Suprapubic skin (tissue), 4 donors: ENCODE measurements around the gene SPARCL1. TPM values are rescaled to one million over a fixed set of nuclear protein-coding genes. Genes with fewer than 3 reads are reported as not detected.
A peak's percentile ranks its signal among the peaks of the same experiment; 100 is the strongest.

Experiments used
- DNase-seq, 2 donors: peaks; one replicate each; pipeline ENCODE4 v3.0.0-alpha.2; 2019; ENCODE audit warnings: low spot score in 2 of 2
- H3K27ac ChIP-seq: fragments of 200-600 bp; sonication (generic); one replicate; pipeline ENCODE4 v1.5.1; 2019
- H3K27me3 ChIP-seq: fragments of 200-600 bp; sonication (generic); one replicate; pipeline ENCODE4 v1.5.1; 2019
- H3K36me3 ChIP-seq: fragments of 200-600 bp; sonication (generic); one replicate; pipeline ENCODE4 v1.5.1; 2019
- H3K4me1 ChIP-seq: fragments of 200-600 bp; sonication (generic); one replicate; pipeline ENCODE4 v1.5.1; 2019
- H3K4me3 ChIP-seq: fragments of 200-600 bp; sonication (generic); one replicate; pipeline ENCODE4 v1.5.1; 2019; ENCODE audit warnings: mild to moderate bottlenecking
- H3K9me3 ChIP-seq: fragments of 200-600 bp; sonication (generic); one replicate; pipeline ENCODE4 v1.5.1; 2019
- CTCF ChIP-seq, 2 donors: fragments of 200-600 bp in 1 of 2; fragments of 450-650 bp in 1 of 2; sonication (generic) in 1 of 2; IDR thresholded peaks; one replicate each; pipeline ENCODE4 v1.5.1; 2016 to 2019; ENCODE audit warnings: antibody characterized with exemption in 2 of 2, mild to moderate bottlenecking in 1 of 2, moderate library complexity in 1 of 2
- EP300 ChIP-seq: sonication (generic); formaldehyde crosslinking; IDR thresholded peaks from one replicate; pipeline ENCODE4 v1.6.1; 2017; ENCODE audit warnings: antibody characterized with exemption
- POLR2A ChIP-seq, 2 donors: fragments of 450-650 bp; IDR thresholded peaks; one replicate each; pipeline ENCODE4 v1.6.1; 2017; ENCODE audit warnings: antibody characterized with exemption in 2 of 2, mild to moderate bottlenecking in 2 of 2, moderate library complexity in 2 of 2
- POLR2AphosphoS5 ChIP-seq, 3 donors: sonication (generic); formaldehyde crosslinking; IDR thresholded peaks; one replicate each; pipeline ENCODE4 v1.6.1; 2017; ENCODE audit warnings: antibody characterized with exemption in 3 of 3
- WGBS: methylation state at CpG from one replicate; pipeline ENCODE4 v1.1.5; 2018; 5-methylcytosine and 5-hydroxymethylcytosine counted together
- total RNA-seq, 4 donors: library from RNA; depleted of rRNA; stranded (reverse); fragments of >200 nt; gene quantifications; one replicate each; pipeline ENCODE4 v1.1.0, GENCODE V29; 2016

Gene SPARCL1
- total RNA-seq, 4 donors from 2014 or later = 62.3 to 124 (median 84.0) TPM

- no peaks in the 10 kb centered on the region for H3K9me3 ChIP-seq
- TF ChIP-seq CTCF (IDR thresholded peaks at IDR 0.05) (no peak), POLR2A (IDR thresholded peaks at IDR 0.05) (no peak), EP300 (no peak), POLR2AphosphoS5 (IDR thresholded peaks at IDR 0.05) (no peak)
- WGBS = 52% methylated on average over 1 of the region's 1 CpG
- peaks cover 30% of the 10 kb centered on the region for H3K4me1 ChIP-seq
- H3K4me3 ChIP-seq = peak overlapping the region; percentile 1
- no peaks in the 10 kb centered on the region for H3K36me3 ChIP-seq
- H3K27ac ChIP-seq = peak overlapping the region; percentile 49
- H3K27me3 ChIP-seq = no peaks in the 10 kb centered on the region
- no peak for DNase-seq
Observed at GRCh38 chr4:87530229-87530628, 1.1 kb upstream of the SPARCL1 start.

GRCh38 chr4:87527431-87528220, 1.6 kb downstream of the SPARCL1 start:
- Histone ChIP-seq H3K27me3 (no peaks in the 10 kb centered on the region), H3K9me3 (no peaks in the 10 kb centered on the region), H3K36me3 (no peaks in the 10 kb centered on the region), H3K4me1 (peaks cover 49% of the 10 kb centered on the region), H3K4me3 (peak overlapping the region; percentile 43), H3K27ac (peak overlapping the region; percentile 49)
- DNase-seq = no peak
- TF ChIP-seq EP300 = no peak
- no peak for TF ChIP-seq POLR2AphosphoS5 (IDR thresholded peaks at IDR 0.05)
- no peak for TF ChIP-seq POLR2A (IDR thresholded peaks at IDR 0.05)
- no peak for TF ChIP-seq CTCF (IDR thresholded peaks at IDR 0.05)
- 31% methylated on average over 2 of the region's 2 CpGs for WGBS

GRCh38 chr4:87525636-87526295, 3.4 kb downstream of the SPARCL1 start:
- Histone ChIP-seq H3K27ac (peak overlapping the region; percentile 49), H3K36me3 (no peaks in the 10 kb centered on the region), H3K4me3 (peak overlapping the region; percentile 43), H3K27me3 (no peaks in the 10 kb centered on the region), H3K9me3 (no peaks in the 10 kb centered on the region), H3K4me1 (peaks cover 54% of the 10 kb centered on the region)
- TF ChIP-seq POLR2A (IDR thresholded peaks at IDR 0.05) (no peak), POLR2AphosphoS5 (IDR thresholded peaks at IDR 0.05) (no peak), CTCF (IDR thresholded peaks at IDR 0.05) (no peak), EP300 (no peak)
- 44% methylated on average over 3 of the region's 3 CpGs for WGBS
- DNase-seq = no peak

- no peak overlapping the region for H3K27ac ChIP-seq
- TF ChIP-seq EP300 = no peak
- TF ChIP-seq CTCF (IDR thresholded peaks at IDR 0.05) = no peak
- TF ChIP-seq POLR2A (IDR thresholded peaks at IDR 0.05) = no peak
- H3K36me3 ChIP-seq = no peaks in the 10 kb centered on the region
- DNase-seq = no peak
- H3K4me1 ChIP-seq = peaks cover 50% of the 10 kb centered on the region
- peak overlapping the region; percentile 43 for H3K4me3 ChIP-seq
- WGBS = 45% methylated on average over 2 of the region's 2 CpGs
- no peaks in the 10 kb centered on the region for H3K9me3 ChIP-seq
- H3K27me3 ChIP-seq = no peaks in the 10 kb centered on the region
Observed at GRCh38 chr4:87524456-87524855, 4.7 kb downstream of the SPARCL1 start.

GRCh38 chr4:87523307-87523706, 5.9 kb downstream of the SPARCL1 start:
- 67% methylated on average over 4 of the region's 4 CpGs for WGBS
- H3K36me3 ChIP-seq = no peaks in the 10 kb centered on the region
- no peak for TF ChIP-seq EP300
- TF ChIP-seq POLR2AphosphoS5 (IDR thresholded peaks at IDR 0.05) = no peak
- TF ChIP-seq CTCF (IDR thresholded peaks at IDR 0.05) = no peak
- no peak for TF ChIP-seq POLR2A (IDR thresholded peaks at IDR 0.05)
- H3K9me3 ChIP-seq = no peaks in the 10 kb centered on the region
- H3K27ac ChIP-seq = peak overlapping the region; percentile 81
- H3K4me3 ChIP-seq = peak overlapping the region; percentile 14
- H3K27me3 ChIP-seq = no peaks in the 10 kb centered on the region
- DNase-seq = no peak
- H3K4me1 ChIP-seq = peaks cover 50% of the 10 kb centered on the region
